ENCODE data around the gene DCST2.

The DCST2 gene

DNA sequence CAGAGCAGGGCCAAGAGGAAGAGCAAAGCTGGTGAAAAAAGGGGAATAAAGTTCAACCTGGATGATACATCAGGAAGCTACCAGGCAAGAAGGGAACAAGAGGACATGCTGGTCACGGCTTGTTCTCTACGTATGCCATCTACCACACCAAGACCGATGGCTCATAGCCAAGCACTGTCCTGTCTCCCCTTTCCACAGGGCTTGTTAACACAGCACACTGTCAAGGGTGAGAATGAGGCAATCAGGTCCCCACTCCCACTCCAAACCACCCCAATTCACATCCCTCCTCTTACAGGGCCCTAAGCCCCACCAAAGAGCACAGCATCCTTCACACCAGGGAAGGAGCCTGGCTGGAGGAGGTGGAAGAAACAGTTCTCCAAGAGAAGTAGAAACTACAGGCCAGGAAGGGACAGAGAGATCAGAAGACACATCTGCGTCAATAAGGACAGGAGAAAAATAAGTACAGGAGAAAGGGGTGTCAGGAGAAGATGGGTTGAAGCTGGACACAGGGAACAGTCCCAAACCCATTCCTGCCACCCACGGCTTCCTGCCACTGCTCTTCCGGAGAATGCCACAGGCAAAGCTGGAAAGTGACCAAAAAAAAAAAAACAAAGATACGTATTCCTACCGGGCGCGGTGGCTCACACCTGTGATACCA, 62.1 kb downstream of the DCST2 start:
- H3K27me3 ChIP-seq = no peaks in the 10 kb centered on the region
- no peak for DNase-seq
- TF ChIP-seq, protein P1, sequence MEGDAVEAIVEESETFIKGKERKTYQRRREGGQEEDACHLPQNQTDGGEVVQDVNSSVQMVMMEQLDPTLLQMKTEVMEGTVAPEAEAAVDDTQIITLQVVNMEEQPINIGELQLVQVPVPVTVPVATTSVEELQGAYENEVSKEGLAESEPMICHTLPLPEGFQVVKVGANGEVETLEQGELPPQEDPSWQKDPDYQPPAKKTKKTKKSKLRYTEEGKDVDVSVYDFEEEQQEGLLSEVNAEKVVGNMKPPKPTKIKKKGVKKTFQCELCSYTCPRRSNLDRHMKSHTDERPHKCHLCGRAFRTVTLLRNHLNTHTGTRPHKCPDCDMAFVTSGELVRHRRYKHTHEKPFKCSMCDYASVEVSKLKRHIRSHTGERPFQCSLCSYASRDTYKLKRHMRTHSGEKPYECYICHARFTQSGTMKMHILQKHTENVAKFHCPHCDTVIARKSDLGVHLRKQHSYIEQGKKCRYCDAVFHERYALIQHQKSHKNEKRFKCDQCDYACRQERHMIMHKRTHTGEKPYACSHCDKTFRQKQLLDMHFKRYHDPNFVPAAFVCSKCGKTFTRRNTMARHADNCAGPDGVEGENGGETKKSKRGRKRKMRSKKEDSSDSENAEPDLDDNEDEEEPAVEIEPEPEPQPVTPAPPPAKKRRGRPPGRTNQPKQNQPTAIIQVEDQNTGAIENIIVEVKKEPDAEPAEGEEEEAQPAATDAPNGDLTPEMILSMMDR (IDR thresholded peaks at IDR 0.05; ENCODE audit: low read depth, low read length) = no peak
- peaks cover 18% of the 10 kb centered on the region for H3K4me1 ChIP-seq
- H3K9me3 ChIP-seq = no peaks in the 10 kb centered on the region
- H3K36me3 ChIP-seq = peaks cover 21% of the 10 kb centered on the region
- H3K4me3 ChIP-seq (ENCODE audit: low read depth, low read length) = peak overlapping the region; percentile 84

DNA sequence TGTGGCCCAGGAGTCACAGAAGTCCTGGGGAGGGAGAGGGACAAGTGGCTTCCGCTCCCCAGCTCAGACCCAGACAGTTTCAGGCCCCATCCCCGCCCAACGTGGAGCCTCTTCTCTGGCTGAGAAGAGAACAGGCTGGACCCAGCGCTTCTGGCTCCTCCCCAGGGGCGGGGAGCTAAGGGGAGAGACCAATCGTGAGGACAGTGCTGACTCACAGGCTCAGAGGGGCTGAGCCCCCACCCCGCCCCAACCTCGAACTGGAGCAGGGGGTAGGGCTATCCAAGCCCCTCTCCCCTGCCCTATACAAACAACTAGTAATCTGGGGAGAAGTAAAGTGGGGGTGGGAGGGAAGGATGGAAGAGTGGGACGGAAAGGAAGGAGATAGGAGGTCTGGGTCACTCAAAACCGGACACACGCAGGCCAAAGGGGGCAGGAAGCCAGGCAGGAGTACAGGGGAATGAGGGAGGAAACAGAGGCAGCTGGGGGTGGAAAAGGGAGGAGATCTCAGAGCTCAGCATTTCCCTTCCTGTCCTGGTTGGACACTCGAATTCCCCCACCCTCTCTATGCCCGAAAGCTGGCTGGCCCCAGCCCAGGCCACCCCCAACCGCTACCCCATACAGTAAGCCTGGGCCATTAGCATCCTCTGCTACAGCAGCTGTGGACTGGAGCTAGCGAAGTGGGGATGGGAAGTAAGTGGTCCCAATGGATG, 62.8 kb downstream of the DCST2 start, which contains the start of gene SHC1:
Gene SHC1, minus strand, starts transcription at position 117 of the 710 bp plus-strand sequence. CDS start 221 bp downstream, outside the sequence.
- Histone ChIP-seq H3K4me1 (peaks cover 18% of the 10 kb centered on the region), H3K27me3 (no peaks in the 10 kb centered on the region), H3K4me3 (ENCODE audit: low read depth, low read length) (peak within 1 kb of the TSS; percentile 84), H3K36me3 (peaks cover 27% of the 10 kb centered on the region), H3K9me3 (no peaks in the 10 kb centered on the region)
- TF ChIP-seq, protein P1 (IDR thresholded peaks at IDR 0.05; ENCODE audit: low read depth, low read length) = no peak
- peak; percentile 97 for DNase-seq

DNA sequence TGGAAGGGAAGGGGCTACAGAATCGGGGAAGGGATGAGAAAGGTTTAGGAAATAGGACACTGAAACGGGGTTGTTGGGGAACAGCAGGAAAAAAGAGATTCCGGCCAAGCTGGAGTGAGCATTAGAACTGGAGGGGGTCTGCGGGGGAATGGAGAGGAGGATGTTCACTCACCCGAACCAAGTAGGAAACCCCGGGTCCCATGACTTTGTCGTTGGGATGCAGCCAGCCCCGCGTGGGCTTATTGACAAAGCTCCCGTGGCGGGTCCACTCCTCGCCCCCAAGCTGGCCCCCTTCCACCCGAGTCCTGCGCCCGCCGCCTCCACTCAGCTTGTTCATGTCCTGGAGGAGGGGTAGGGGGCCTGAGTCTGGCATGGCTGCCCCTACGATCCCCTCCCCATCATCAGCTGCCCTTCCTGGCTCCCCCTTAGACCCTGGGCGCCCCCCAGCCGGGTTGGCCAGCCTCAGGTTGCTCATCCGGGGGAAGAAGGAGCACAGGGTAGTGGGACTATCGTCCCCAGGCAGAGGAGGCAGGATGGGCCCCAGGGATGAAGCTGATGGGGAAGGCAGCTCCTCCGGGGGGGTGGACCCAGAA, 63.6 kb downstream of the DCST2 start:
- Histone ChIP-seq H3K4me1 (peaks cover 18% of the 10 kb centered on the region), H3K4me3 (ENCODE audit: low read depth, low read length) (peak overlapping the region; percentile 84), H3K36me3 (peaks cover 36% of the 10 kb centered on the region), H3K9me3 (no peaks in the 10 kb centered on the region), H3K27me3 (no peaks in the 10 kb centered on the region)
- TF ChIP-seq, protein P1 (IDR thresholded peaks at IDR 0.05; ENCODE audit: low read depth, low read length) = no peak
- no peak for DNase-seq

DNA sequence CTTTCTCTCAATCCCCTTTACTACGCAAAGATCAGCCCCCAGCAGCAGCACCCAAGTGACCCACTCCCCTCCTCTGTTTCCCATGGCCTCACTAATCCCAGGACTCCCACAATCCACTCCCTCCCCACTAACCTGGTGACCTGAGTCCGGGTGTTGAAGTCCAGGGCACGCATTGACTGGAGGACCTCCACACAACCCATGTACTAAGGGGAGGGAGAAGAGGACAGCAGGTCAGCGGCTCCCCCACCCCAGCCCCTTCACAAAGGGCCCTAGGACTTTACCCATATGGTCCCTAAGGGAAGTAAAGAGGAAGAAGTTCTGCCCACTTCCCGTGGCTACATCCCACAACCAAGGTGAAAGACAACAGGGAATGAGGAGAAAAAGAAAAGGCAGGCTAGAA, 64.3 kb downstream of the DCST2 start:
- Histone ChIP-seq H3K9me3 (no peaks in the 10 kb centered on the region), H3K36me3 (peaks cover 40% of the 10 kb centered on the region), H3K4me3 (ENCODE audit: low read depth, low read length) (peak overlapping the region; percentile 84), H3K4me1 (peaks cover 18% of the 10 kb centered on the region), H3K27me3 (no peaks in the 10 kb centered on the region)
- TF ChIP-seq, protein P1 (IDR thresholded peaks at IDR 0.05; ENCODE audit: low read depth, low read length) = no peak
- no peak for DNase-seq

DNA sequence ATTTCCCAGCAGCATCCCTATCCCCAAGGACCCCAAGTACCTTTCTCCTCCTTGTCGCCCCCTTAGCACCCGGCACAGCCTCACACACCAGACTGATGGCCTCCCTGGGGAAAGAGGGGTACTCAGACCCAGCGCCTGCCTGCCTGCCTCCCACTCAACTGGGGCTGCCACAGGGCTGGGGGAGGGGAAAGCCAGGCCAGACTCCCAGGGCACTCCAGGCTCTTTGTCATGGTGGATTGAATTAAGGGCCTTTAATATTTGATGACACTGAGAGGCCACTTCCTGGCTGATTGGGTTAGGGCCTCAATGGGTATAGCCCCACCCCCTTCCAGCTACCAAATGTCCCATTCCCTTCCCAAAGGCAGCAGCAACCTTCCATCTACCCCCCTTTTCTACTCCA, 64.8 kb downstream of the DCST2 start:
- Histone ChIP-seq H3K36me3 (peaks cover 40% of the 10 kb centered on the region), H3K4me3 (ENCODE audit: low read depth, low read length) (peak overlapping the region; percentile 84)
- DNase-seq = peak; percentile 80

More for the DNA sequence above, 64.8 kb downstream of the DCST2 start:
- Histone ChIP-seq H3K4me1 (peaks cover 18% of the 10 kb centered on the region), H3K27me3 (no peaks in the 10 kb centered on the region), H3K9me3 (no peaks in the 10 kb centered on the region)
- TF ChIP-seq, protein P1 (IDR thresholded peaks at IDR 0.05; ENCODE audit: low read depth, low read length) = no peak

Data from BE2C (cell line).